ENCODE measurements around the gene KCTD5.

DNA sequence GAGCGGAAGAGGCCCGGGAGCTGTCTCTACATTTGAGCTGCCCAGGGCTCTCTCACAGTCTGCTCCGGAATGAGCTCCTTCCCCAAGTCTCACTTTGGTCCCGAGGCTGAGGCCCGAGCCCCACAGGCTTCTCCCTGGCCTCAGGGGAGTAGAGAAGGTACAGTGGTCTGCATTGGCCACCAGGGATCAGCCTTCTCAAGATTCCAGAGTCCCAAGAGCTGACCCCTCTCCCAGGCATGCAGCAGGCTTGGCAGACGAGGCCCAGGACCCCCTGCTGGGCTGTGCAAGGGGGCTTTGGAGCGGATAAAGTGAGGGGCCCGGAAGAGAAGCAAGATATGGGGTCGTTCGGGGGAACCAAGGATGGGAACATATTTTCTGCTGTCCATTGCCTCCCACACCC, 34.6 kb downstream of the KCTD5 start:
- peak in 2 of 3 experiments; percentile 7 to 25; a peak in 2 of 4 replicates for TF ChIP-seq CTCF (IDR thresholded peaks at IDR 0.05; ENCODE audit: control extremely low read depth in 1 of 3, insufficient read depth in 1 of 3, low read depth in 1 of 3, low read length in 3 of 3)
- TF ChIP-seq JUN (IDR thresholded peaks at IDR 0.05; ENCODE audit: low read depth, low read length), result no peak
